Activated CD4-positive, alpha-beta T cell treated with anti-CD3 and anti-CD28 coated beads, Interleukin-10, Interleukin-2, amounts not matched to agents 100 ng/mL and 50 ng/mL, durations not matched to agents 16 hours and 8 hours (primary cell): Measurements from ENCODE around the gene BACH2.
"Not testable (repeated sequence)": the region's sequence is repeated elsewhere in the genome, so short reads cannot be mapped to it uniquely, and the experiment has no call there.

Source experiments
- DNase-seq: peaks from one replicate; pipeline ENCODE4 v3.0.0-alpha.2; 2020

Gene BACH2

DNA sequence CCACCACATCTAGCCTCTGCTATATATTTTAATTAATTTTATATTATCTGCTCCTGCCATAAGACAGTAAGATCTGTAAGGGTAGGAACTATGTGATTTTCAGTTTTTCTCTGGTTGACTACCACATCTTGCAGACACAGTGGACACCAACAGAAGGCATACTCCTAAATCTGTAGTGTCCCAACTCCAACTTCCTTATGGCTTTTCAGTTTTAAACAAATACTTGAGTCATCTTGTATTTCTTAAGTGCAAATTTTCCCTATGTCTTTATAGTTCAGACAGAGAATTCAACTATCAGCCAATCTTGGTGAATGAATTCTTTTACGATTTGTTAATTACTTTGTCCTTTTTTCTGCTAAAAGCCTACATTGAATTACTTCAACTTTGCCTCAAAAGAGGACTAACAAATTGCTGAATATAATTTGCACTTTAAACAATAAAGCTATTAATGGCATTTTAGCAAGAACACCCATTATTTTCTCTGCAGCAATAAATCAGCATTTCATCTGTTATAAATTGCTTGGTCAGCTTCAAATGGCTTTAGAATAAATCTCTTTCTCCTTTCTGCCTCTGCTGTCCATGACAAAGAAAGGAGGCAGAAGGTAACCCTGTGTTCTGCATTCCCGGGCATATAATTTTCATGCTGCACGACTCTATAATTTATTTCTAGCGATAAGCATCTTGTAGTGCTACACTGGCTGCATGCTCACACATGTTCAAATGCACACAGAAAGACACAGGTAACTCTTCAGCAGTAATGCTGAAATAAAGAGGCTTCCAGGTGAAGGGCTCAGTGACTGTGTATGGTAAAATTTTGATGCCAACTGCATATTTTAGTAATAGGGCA lies 144.8 kb downstream of the BACH2 start:
- DNase-seq: no peak

DNA sequence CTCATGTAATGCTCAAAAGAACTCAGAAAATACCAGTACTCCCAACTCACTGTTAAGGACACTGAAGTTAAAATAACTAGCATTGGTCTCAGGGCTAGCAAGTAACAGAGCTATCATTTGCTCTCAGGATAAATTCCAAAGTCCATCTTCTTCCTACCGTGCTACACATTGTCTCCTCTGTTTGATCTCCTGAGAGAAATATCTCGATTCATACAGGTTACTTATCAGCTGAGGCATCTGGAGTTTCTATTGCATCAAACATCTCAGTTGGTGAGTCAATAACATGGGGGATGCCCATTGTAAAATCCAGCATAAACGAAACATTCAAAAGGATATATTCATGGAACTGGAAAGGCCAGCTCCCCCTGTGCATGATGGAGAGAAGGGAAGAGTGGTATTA lies 147.4 kb downstream of the BACH2 start:
- DNase-seq: no peak

GRCh38 chr6:90148867-90149266 lies 147.8 kb downstream of the BACH2 start:
- no peak for DNase-seq

GRCh38 chr6:90146921-90147649 lies 149.6 kb downstream of the BACH2 start:
- no peak for DNase-seq

GRCh38 chr6:90146024-90146423 lies 150.6 kb downstream of the BACH2 start:
- no peak for DNase-seq

GRCh38 chr6:90144928-90145555 lies 151.6 kb downstream of the BACH2 start:
- DNase-seq: peak; percentile 8

- peak; percentile 73 for DNase-seq
These were observed 152.2 kb downstream of the BACH2 start for GRCh38 chr6:90144396-90144795.

DNA sequence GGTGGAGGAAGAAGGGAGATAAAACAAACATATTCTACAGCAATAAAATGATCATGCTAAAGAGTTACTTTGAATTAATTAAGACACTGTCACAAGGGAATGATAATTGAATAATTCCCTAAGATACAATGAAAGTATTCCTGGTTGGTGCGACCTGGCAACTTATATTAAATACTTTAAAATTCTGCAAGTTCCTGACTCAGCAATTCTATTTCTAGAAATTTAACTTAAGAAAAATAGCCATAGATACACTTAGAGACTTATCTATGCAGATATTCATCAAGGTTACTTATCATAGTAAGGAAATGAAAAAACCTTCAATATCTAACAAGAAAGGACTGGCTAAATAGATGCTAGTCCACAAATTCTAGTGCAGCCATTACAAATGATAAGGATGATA lies 156.0 kb downstream of the BACH2 start:
- DNase-seq: no peak

DNA sequence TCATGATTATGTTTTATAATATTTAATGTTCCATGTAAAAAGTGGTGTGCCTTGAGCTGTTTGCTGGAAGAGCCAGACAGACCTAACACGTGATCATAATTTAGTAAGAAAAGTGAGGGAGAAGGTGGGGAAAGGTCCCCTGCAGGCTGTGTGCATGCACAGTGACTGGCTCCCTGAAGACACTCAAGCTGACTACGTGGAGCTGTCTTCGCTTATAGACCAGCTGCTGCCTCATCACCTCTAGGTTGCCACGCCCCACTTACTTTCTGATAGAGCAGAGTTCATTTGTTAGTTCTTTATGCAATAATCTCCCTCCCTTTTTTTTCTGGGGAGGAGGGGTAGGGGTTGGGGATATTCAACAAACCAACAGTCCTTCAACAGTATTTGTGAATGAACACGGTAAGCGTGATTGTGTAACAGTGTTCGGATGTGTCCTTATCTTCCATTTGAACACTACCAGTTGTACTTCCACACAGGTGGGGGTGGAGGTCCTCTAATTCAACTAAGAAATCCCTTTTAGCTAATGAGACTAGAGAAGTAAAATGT lies 157.3 kb downstream of the BACH2 start:
- no peak for DNase-seq

DNA sequence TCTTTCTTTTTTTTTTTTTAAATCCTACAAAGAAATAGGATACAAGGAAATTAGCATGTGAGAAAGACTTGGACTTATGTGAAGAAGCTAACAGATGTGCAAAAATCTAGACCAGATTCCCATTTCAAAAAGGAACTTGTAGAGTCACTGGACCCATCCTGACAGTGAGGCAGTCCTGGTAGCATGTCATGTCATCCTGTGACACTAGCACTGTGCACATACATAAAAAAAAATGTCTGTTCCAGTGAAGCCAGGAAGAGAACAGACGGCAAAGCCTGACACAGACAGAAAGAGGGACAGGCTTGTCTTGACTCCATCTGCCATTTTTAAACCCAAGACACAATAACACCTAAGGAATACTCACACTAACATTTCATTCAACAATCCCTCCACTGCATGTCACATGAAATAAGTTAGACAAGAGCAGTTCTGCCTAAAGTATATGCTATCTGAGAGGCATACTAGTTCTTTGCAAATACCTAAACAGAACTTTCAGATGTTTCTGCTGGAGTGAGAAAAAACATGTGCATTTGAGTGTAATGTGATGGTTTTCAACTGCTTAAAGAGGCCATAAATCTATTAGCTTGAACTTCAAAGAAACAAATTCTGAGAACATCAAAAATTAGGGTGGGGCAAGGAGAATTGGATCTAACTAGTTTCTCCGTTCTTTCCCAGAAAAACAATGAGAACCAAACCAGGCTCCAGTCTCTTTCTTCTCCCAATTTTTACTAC lies 159.6 kb downstream of the BACH2 start:
- no peak for DNase-seq

DNA sequence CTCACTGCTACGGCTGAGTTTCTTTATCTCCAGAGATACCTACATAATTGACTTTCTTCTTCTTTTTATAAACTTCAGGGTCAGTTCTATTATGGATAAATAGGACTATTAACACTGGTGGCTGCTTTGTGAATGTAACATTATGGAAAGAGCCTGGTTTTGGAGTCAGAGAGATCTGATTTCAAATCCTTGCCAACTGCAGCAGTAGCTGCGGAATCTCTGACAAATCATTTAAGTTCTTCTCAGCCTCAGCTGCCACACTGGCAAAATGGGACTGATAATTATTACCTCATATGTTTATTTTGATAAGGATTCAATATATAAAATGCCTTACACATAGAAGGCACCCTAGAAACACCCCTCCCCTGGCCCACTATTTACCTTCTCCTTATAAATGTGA lies 160.5 kb downstream of the BACH2 start:
- DNase-seq: no peak

- DNase-seq: no peak
These were observed 161.0 kb downstream of the BACH2 start for GRCh38 chr6:90135667-90136066.

DNA sequence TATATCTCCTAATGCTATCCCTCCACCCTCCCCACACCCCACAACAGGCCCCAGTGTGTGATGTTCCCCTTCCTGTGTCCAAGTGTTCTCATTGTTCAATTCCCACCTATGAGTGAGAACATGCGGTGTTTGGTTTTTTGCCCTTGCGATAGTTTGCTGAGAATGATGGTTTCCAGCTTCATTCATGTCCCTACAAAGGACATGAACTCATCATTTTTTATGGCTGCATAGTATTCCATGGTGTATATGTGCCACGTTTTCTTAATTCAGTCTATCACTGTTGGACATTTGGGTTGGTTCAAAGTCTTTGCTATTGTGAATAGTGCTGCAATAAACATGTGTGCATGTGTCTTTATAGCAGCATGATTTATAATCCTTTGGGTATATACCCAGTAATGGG lies 163.0 kb downstream of the BACH2 start:
- not testable (repeated sequence) for DNase-seq

- no peak for DNase-seq
These were observed 164.8 kb downstream of the BACH2 start for GRCh38 chr6:90131614-90132423.

DNA sequence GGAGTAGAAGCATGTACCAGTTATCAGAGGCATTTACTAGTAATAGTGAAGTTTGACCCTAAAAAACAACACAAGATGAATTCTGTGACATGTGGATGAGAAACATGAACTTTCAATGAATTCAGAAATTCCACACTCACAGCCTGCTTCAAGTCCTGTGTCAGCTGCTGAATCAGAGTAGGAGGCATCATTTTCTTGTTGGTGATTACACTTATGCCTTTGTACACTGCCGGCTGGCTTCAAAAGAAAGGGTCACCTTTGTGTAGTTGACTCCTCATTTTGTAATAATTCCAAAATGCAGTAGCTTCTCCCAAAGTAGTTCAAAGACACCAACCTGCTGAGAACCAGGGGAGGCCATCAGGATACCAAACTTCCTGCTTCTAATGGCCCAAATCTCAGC lies 165.5 kb downstream of the BACH2 start:
- no peak for DNase-seq

DNA sequence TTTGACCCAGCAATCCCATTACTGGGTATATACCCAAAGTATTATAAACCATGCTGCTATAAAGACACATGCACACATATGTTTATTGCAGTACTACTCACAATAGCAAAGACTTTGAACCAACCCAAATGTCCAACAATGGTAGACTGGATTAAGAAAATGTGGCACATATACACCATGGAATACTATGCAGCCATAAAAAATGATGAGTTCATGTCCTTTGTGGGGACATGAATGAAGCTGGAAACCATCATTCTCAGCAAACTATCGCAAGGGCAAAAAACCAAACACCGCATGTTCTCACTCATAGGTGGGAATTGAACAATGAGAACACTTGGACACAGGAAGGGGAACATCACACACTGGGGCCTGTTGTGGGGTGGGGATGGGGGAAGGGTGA lies 168.0 kb downstream of the BACH2 start:
- DNase-seq: not testable (repeated sequence)

- no peak for DNase-seq
These were observed 169.0 kb downstream of the BACH2 start for GRCh38 chr6:90127595-90127994.

GRCh38 chr6:90126839-90127238 lies 169.8 kb downstream of the BACH2 start:
- DNase-seq: no peak

- no peak for DNase-seq
These were observed 170.5 kb downstream of the BACH2 start for GRCh38 chr6:90126181-90126580.

DNA sequence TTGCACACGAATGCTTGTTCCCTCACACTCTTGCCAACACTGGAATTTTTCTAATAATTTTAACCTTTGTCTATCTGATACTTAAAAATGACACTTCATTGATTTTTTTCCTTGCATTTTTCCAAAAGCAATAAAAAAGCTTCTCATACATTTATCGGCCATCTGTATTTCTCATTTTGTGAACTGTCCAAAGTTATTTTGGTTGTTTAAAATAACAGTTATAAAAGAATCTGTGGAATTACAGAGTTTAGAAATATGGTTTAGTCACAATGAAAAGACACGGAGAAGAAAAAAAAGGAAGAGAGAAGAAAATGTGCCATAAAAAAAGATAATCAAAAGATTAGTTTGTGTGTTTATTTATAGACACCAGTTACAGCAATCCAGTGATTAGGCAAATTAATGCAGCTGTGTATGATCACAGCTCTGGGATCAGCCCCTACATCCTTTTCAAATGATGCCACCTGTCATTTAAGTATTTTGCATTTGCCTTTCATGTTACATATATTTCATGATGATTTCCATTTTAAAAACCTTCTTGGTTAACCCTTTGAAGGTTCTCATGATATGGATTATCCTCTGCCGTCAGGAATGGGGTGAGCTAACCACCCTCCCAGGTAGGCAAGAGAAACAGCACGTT lies 171.7 kb downstream of the BACH2 start:
- DNase-seq: no peak

- DNase-seq: peak; percentile 25
These were observed 172.8 kb downstream of the BACH2 start for GRCh38 chr6:90123831-90124230.
